Measurements from ENCODE around the gene PCDH15.
"Not testable (repeated sequence)": the region's sequence is repeated elsewhere in the genome, so short reads cannot be mapped to it uniquely, and the experiment has no call there.

The PCDH15 gene

GRCh38 chr10:54550016-54550415 is 251.0 kb downstream of the PCDH15 start:
- DNase-seq (ENCODE audit: low read depth) = no peak
- TF ChIP-seq CTCF (conservative IDR thresholded peaks at IDR 0.05; ENCODE audit: low read depth, low read length) = no peak
- no peak overlapping the region for H3K4me3 ChIP-seq (ENCODE audit: low read depth, low read length)

- H3K4me3 ChIP-seq (ENCODE audit: low read depth, low read length) = no peak overlapping the region
- DNase-seq (ENCODE audit: low read depth) = no peak
- TF ChIP-seq CTCF (conservative IDR thresholded peaks at IDR 0.05; ENCODE audit: low read depth, low read length) = no peak
Observed at GRCh38 chr10:54531296-54531695, 269.7 kb downstream of the PCDH15 start.

- no peak for DNase-seq (ENCODE audit: low read depth)
- no peak for TF ChIP-seq CTCF (conservative IDR thresholded peaks at IDR 0.05; ENCODE audit: low read depth, low read length)
- no peak overlapping the region for H3K4me3 ChIP-seq (ENCODE audit: low read depth, low read length)
Observed at GRCh38 chr10:54530299-54530698, 270.7 kb downstream of the PCDH15 start.

- no peak for TF ChIP-seq CTCF (conservative IDR thresholded peaks at IDR 0.05; ENCODE audit: low read depth, low read length)
- DNase-seq (ENCODE audit: low read depth) = no peak
- H3K4me3 ChIP-seq (ENCODE audit: low read depth, low read length) = no peak overlapping the region
Observed at GRCh38 chr10:54525816-54526215, 275.2 kb downstream of the PCDH15 start.

GRCh38 chr10:54515244-54515643 is 285.8 kb downstream of the PCDH15 start:
- not testable (repeated sequence) for DNase-seq (ENCODE audit: low read depth)

GRCh38 chr10:54503863-54504262 is 297.2 kb downstream of the PCDH15 start:
- no peak for TF ChIP-seq CTCF (conservative IDR thresholded peaks at IDR 0.05; ENCODE audit: low read depth, low read length)
- no peak overlapping the region for H3K4me3 ChIP-seq (ENCODE audit: low read depth, low read length)
- no peak for DNase-seq (ENCODE audit: low read depth)

More at GRCh38 chr10:54515244-54515643, 285.8 kb downstream of the PCDH15 start:
- not testable (repeated sequence) for H3K4me3 ChIP-seq (ENCODE audit: low read depth, low read length)

- no peak overlapping the region for H3K4me3 ChIP-seq (ENCODE audit: low read depth, low read length)
- no peak for TF ChIP-seq CTCF (conservative IDR thresholded peaks at IDR 0.05; ENCODE audit: low read depth, low read length)
- DNase-seq (ENCODE audit: low read depth) = no peak
Observed at GRCh38 chr10:54501929-54502328, 299.1 kb downstream of the PCDH15 start.

- no peak overlapping the region for H3K4me3 ChIP-seq (ENCODE audit: low read depth, low read length)
- DNase-seq (ENCODE audit: low read depth) = peak; percentile 0
- TF ChIP-seq CTCF (conservative IDR thresholded peaks at IDR 0.05; ENCODE audit: low read depth, low read length) = no peak
Observed at GRCh38 chr10:54496852-54497251, 304.2 kb downstream of the PCDH15 start.
